Hematopoietic multipotent progenitor cell treated with erythropoietin and hydrocortisone succinate and interleukin-3 and kit ligand, for 15 days (in vitro differentiated cells): ENCODE data around the gene PPP1R26.

Experiments used
- DNase-seq: peaks from one replicate; pipeline ENCODE4 v3.0.0-alpha.2; 2015; ENCODE audit warnings: low spot score

The PPP1R26 gene

DNA sequence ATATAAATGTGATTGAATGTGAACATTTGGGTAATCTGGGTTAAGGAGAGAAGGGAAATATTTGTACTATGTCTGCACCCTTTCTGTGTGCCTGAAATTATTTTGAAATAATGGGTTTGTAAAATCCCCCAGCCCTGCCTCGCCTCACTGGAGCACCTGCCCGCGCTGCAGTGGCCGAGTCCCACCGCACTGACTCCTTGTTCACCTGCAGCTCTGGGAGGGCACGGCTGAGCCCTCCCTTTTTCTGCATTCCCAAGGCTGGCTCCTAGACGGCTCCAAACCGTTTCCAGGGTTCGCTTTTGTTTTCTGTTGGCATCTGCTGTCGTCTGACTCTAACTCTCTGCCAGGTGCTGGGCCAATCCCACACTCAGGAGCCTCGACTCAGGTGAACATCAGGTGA, 17.6 kb upstream of the PPP1R26 start:
- no peak for DNase-seq

DNA sequence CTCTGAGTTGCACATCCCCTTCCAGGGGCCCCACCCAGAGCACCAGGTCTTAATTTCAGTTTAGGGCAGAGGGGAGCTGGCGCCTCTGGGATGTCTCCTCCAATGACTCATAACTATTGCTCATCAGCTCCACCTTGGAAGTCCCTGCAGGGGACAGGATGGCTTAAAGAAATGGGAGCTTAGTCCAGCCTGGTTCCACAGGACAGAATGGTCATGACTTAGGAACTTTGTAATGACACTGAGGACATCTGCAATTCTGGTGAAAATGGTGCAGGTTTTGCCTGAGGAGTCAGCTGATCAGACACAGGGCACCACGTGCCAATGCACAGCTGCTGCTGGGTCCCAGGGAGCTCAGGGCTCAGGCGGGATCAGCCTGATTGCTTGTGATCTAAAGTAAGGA, 16.4 kb upstream of the PPP1R26 start:
- DNase-seq = no peak

- DNase-seq = no peak
These were observed 15.4 kb upstream of the PPP1R26 start for GRCh38 chr9:135464181-135464580.

DNA sequence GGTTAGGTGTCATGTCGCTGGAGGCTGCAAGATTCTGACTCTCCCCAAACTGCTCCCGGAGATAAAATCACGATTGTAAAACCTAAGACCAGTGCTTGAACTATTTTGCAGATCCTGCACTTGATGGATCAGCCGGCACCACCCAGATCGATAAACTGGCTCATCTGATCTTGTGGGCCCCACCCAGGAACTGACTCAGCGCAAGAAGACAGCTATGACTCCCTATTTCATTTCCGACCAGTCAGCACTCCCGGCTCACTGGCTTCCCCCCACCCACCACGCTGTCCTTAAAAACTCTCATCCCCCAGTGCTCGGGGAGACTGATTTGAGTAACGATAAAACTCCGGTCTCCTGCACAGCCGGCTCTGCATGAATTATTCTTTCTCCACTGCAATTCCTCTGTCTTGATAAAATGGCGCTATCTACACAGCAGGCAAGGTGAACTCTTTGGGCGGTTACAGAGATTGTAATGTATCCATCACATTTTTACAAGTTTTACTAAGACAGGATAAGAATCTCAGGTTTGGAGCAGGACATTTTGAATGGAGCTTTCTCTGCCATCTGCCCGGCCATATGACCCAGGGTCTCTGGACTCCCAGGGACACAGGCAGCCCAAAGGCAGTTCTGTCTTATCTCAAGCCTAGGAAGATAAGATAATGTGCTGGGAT, 10.6 kb upstream of the PPP1R26 start:
- no peak for DNase-seq

DNA sequence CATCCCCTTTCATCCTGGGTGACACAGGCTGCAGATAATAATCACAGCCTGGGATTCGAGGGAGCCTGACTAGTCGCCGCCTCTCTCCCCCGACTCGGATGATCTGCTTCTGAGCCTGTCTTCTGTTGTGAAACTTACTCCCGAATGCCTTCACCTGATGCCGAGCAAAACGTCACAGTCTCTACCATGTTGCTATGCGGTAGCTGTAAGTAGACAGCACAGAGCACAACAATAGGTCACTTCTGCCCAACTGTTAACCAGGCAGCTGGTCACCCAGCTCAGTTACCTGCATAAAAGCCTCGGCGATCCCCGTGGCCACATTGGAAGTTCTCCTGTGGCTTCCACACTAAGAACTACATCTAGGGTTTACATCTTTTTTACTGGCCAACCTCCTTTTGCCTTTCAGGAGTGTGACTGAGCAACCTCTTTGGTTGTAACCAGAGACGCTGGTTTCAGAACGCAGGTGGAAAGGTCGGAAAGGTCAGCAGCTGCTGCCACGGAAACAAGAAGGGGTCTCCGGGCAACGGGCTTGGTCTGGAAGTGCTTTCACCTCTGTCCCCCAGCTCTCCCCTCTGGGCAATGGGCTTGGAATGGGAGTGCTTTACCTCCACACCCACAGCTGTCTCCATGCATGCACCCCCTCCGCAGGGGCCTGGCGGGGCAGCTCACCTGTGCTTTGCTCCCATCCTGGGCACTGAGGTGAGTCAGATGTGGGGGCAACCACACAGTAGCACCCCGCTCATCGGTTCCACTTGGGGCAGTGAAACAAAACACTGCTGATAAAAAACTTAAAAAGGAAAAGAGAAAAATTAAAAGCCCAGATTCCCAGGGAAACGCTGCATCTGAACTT, 7.6 kb upstream of the PPP1R26 start:
- no peak for DNase-seq

GRCh38 chr9:135473972-135474543, 5.5 kb upstream of the PPP1R26 start:
- no peak for DNase-seq

DNA sequence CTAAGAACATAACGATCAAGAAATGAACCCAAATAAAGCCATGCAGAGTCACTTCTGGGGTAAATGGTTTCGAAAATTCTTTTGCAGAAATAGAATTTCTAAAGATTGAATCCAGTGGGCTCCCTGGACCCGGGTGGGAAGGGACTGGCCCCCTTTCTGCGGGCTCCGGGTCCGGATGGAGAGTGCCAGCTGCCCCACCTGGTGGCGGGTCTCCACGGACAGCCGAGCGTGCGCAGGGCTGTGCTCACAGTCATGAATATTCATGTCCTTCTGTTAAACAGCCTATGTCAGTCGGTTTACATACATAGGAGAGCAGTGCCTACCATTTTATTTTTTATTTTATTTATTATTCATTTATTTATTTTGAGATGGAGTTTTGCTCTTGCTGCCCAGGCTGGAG, 4.7 kb upstream of the PPP1R26 start:
- no peak for DNase-seq

DNA sequence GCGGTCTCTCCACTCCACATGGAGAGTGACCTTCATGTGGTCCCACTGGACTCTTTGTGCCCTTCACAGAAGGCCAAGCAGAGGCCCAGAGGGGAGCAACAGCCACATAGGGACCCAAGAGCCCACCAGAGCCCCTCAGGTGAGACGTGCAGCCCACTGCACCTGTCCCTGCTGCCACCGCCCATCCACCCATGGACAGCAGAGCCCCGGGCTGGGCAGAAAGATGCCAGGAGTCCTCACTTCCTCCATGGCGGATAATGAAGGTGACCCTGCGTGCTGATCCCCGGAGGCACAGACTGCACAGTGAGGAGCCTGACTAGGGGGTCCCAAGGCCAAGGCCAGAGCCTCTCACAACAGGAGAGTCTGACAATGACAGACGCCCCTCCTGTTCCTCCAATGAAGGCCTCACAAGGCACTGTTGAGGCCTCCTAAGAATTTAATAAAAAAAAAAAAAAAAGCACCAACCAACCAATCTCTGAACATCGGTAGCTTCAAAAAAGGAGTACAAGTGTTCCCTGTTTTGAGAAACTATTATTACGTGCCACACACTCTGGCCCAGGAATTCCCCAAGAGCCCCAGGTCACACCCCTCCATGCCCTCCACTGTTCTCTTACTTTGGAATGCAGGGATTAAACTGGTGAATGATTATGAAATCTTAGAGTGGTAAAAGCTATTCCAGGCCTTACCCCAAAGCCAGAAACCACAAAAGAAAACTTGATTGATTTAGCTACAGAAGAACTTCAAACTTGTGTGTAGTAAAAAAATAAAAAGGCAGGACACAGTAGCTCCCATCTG, 2.8 kb upstream of the PPP1R26 start:
- DNase-seq = no peak

DNA sequence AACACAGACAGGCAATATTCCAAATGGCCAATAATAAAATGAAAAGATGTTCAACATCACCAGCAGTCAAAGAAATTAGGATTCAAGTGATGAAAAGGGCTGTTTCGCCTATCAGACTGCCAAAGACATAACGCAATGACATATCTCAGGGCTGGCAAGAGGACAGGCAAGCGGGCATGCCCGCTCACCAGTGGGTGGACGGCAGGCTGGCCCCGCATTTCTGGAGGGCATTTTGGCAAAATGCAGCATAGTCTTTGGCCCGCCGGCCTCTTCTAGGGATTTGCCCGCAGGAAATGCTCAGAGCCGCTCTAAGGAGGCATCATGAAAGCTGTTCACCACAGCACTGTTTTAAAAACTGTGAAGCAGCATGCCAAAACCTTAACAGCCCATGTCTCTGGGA, 1.4 kb upstream of the PPP1R26 start:
- no peak for DNase-seq

DNA sequence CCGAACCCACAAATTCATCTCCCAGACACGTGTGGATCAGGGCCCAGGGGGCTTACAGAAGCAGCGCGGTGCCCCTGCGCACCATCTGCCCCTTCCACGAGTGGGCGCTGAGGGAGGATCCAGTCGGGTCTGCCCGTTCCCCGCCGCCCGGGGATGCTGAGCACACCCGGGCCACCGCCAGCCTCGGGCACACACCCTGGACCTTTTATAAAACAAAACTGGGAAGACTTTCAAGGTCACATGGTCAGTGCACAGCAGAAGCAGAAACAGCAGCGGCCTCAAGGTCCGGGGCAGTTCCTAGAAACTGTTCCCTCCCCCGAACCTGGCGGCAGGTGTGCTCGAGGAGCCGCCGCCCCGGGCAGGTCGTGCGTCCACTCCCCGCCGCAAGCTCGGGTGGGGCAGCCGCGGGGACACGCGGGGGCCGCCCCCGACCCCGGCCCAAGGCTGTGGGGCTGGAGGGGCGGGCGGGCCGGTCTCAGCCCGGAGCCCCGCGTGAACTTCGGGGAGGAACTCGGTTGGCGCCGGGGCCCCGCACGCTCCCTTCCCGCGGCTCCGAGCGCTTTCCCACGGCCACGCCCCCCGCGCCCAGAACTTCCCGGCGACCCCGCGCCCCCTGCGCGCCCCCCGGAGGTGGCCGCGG, 633 bp upstream of the PPP1R26 start:
- no peak for DNase-seq

DNA sequence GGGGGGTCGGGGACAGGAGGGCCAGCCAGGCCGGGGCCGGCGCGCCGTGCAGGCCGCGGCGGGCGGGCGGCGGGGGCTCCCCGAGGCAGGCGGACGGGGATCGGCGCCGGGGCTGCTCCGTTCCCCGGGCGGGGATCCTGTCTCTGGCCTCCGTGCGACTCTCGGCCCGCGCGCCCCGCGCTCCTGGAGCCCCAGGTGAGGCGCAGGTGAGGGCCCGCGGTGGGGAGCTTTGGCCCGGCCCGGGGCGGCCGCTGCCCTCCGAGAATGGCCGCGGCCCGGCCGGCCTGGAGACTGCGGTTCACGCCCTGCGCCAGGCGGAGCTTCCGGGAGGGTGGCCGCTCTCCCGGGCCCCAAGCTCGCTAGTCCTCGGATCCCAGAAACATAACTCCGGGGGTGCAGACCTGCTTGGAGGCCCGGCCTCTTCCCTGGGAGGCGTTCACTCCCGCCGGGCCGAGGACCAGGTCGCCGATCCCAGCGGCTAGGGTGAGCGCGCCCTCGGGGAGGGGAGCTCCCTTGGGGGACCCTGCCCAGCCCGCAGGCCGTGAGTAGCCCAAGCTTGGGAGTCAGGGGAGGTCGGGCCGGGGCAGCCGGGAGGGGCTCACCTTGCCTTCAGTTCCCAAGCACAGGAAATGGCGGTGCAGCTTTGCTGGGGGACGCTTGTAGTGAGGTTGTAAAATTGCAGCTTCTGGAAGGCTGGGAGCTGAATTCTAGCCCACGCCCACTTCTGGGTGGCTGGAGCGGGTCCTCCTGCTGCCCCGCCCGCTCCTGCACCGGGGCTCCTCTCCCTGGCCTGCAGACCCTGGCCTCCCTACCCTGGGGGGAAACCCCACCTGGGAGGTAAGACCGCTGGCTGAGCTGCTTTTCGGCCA, 723 bp downstream of the PPP1R26 start:
- no peak for DNase-seq

GRCh38 chr9:135480940-135481310, 1.3 kb downstream of the PPP1R26 start:
- DNase-seq = no peak

DNA sequence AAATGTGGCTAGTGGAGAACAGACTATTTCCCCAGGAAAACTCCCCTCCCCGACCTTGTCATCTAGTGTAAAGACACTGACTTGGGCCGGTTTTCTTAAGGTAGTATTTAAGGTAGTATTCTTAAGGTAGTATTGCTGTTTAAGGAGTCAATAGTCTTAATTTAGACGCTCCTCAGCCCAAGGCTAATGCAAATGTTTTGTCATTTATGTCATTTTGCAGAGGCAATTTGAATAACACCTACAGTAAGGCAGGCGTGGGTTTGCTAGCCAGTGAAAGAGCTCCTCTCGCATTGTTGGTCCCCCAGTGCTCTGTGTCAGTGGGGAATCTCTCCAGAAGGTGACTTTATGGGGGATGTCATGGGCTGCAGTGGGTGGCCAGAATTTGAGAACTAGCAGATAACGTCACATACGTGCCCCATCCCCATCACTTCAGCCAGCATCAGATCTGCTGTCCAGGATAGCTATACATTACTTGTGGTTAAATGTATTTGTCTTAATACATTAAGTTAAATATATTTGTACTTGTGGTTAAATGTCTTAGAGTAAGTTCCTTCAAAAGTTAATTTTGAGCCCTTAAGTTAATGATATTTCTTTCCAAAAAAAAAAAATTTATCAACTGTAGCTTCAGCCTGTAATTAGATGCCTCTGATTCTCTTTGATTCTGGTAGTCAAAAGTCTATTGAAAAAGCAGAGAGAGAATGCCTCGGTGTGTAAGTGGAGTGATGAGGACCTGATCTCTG, 2.6 kb downstream of the PPP1R26 start:
- no peak for DNase-seq

- no peak for DNase-seq
These were observed 5.1 kb downstream of the PPP1R26 start for GRCh38 chr9:135484460-135485277.

DNA sequence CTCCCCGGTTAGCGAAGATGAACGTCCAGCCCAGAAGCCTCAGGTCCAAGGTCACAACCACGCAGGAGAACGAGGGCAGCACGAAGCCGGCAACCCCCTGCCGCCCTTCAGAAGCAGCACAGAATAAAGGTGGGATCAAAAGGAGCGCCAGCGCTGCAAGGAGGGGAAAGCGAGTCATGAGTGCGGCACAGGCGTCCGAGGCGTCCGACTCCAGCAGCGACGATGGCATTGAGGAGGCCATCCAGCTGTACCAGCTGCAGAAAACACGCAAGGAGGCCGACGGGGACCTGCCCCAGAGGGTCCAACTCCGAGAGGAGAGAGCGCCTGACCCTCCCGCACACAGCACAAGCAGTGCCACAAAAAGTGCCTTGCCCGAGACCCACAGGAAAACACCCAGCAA, 5.8 kb downstream of the PPP1R26 start:
- DNase-seq = no peak

GRCh38 chr9:135485832-135486231, 6.2 kb downstream of the PPP1R26 start:
- DNase-seq = no peak

- no peak for DNase-seq
These were observed 6.9 kb downstream of the PPP1R26 start for GRCh38 chr9:135486267-135487065.

DNA sequence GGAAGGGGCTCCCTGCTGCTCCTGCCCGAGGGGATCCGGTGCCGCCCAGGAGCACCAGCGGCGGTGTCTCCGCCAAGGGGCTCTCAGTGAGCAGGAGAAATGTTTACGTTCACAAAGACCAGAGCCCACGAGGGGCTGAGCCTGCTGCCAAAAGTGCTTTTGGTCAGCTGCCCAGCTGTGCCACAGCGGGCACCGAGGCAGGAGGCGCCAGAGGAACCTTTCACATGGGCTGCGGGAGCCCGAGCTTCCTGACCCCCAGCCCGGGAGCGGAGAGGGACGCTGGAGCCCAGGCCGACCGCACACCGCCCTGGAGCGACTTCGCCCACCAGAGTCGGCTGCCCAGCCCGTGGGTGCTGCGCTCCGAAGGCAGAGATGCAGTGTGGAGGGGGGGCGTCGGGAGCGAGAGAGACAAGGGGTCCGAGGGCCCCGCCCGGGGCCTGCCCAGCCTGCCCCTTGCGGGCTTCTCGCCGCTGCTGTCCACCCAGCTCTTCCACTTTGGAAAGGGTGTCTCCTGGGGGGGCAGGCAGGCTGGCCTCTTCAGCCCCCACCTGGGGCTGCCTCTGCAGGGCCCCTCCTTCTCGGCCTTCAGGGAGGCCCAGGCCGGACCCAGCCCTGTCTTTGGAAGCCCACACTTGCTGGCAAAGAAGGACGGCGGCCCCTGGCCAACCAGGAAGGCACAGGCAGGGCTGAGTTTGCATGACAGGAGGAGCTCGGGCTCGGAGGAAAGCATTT, 7.9 kb downstream of the PPP1R26 start:
- DNase-seq = no peak
